HG03565 (cell line): ENCODE data around the gene LCMT2.

ENCODE experiments used
- ATAC-seq: cut with Tn5 transposase; IDR thresholded peaks from one replicate; pipeline ENCODE4 v1.9.1; 2021; ENCODE audit warnings: mild to moderate bottlenecking, moderate library complexity; ENCODE audit not compliant: unreplicated experiment

LCMT2 gene

GRCh38 chr15:43276563-43277200, 53.7 kb downstream of the LCMT2 start:
- no peak for ATAC-seq

- ATAC-seq: no peak
These were observed 54.4 kb downstream of the LCMT2 start for GRCh38 chr15:43275740-43276562.

- no peak for ATAC-seq
These were observed 56.2 kb downstream of the LCMT2 start for GRCh38 chr15:43274136-43274535.
